Memory B cell (primary cell): ENCODE results near the gene SALL4.
"Not testable (repeated sequence)": the region's sequence is repeated elsewhere in the genome, so short reads cannot be mapped to it uniquely, and the experiment has no call there.

Source experiments
- ATAC-seq: fragments of 150-1000 bp; cut with Tn5 transposase; 2 replicates; pipeline ENCODE4 v1.10.0; 2021; ENCODE audit warnings: low read depth, mild to moderate bottlenecking, moderate library complexity
- DNase-seq, 2 donors: peaks; one replicate each; pipeline ENCODE4 v3.0.0; 2022; ENCODE audit warnings: low spot score in 2 of 2
- H3K27ac Mint-ChIP-seq: one replicate; pipeline ENCODE4 v1.8.0; 2022; ENCODE audit warnings: mild to moderate bottlenecking, moderate library complexity, mixed read lengths
- H3K27me3 Mint-ChIP-seq: one replicate; pipeline ENCODE4 v1.8.0; 2022; ENCODE audit warnings: mixed read lengths
- H3K36me3 Mint-ChIP-seq: one replicate; pipeline ENCODE4 v1.8.0; 2022; ENCODE audit warnings: mild to moderate bottlenecking, mixed read lengths
- H3K4me1 Mint-ChIP-seq: one replicate; pipeline ENCODE4 v1.8.0; 2022; ENCODE audit warnings: mixed read lengths
- H3K4me3 Mint-ChIP-seq: one replicate; pipeline ENCODE4 v1.8.0; 2022; ENCODE audit warnings: mild to moderate bottlenecking, moderate library complexity, mixed read lengths
- H3K9me3 Mint-ChIP-seq: one replicate; pipeline ENCODE4 v1.8.0; 2022; ENCODE audit warnings: mixed read lengths

The SALL4 gene

DNA sequence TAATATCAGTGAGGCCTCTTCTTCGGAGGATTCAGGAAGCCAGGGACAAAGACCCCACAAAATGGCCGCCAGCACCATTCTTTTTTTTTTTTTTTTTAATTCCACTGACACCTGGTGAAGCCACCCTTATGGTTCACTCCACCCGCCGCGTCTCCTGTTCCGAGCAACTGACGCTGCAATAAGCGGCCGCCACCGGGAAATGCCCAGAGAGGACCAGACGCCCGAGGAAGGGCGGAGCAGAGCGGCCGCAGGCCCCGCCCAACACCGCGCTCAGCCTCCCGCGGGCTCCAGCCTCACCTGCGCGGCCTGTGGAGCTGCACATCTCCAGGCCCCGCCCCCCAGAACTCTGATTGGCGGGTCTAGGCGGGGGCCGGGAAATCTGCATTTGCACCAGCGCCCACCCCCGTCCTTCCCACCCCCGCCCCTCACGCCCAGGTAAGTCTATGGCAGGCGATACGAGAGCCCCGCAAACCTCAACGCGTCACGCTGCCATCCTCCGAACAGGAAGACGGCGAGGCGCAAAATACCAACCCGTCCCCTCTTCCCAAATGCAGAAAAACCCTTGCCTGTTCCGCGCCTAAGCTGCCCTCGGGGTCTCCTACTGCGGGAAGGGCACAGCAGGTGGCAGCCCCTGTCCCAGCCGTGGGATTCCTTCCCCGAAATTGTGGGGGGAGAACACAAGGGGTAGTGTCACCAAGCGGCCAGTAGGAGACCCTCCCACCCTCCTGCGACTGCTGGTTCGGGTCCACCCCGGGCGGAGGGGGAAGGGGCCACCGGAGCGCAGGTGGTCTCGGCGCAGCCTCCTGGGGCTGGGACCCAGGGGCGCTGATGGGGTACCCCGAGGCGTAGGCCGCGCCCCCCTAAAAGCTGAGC is 35.1 kb downstream of the SALL4 start:
- peak overlapping the region; percentile 30 for H3K4me3 Mint-ChIP-seq
- H3K36me3 Mint-ChIP-seq = peaks cover 6% of the 10 kb centered on the region
- H3K27ac Mint-ChIP-seq = no peak overlapping the region
- no peaks in the 10 kb centered on the region for H3K9me3 Mint-ChIP-seq
- H3K27me3 Mint-ChIP-seq = peaks cover 15% of the 10 kb centered on the region
- ATAC-seq = peak; percentile 70
- peaks cover 7% of the 10 kb centered on the region for H3K4me1 Mint-ChIP-seq
- peak in 1 of 2 donors; percentile 16 for DNase-seq

DNA sequence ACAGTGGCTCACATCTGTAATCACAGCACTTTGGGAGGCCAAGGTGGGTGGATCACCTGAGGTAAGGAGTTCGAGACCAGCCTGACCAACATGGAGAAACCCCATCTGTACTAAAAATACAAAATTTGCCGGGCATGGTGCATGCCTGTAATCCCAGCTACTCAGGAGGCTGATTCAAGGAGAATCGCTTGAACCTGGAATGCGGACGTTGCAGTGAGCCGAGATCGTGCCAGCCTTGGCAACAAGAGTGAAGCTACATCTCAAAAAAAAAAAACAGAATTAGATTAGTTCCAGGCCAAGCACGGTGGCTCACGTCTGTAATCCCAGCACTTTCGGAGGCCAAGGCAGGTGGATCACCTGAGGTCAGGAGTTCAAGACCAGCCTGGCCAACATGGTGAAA is 36.9 kb downstream of the SALL4 start:
- not testable (repeated sequence) for H3K27ac Mint-ChIP-seq, H3K4me3 Mint-ChIP-seq, H3K4me1 Mint-ChIP-seq, ATAC-seq, H3K36me3 Mint-ChIP-seq, H3K9me3 Mint-ChIP-seq, DNase-seq
- H3K27me3 Mint-ChIP-seq = peaks cover 17% of the 10 kb centered on the region

DNA sequence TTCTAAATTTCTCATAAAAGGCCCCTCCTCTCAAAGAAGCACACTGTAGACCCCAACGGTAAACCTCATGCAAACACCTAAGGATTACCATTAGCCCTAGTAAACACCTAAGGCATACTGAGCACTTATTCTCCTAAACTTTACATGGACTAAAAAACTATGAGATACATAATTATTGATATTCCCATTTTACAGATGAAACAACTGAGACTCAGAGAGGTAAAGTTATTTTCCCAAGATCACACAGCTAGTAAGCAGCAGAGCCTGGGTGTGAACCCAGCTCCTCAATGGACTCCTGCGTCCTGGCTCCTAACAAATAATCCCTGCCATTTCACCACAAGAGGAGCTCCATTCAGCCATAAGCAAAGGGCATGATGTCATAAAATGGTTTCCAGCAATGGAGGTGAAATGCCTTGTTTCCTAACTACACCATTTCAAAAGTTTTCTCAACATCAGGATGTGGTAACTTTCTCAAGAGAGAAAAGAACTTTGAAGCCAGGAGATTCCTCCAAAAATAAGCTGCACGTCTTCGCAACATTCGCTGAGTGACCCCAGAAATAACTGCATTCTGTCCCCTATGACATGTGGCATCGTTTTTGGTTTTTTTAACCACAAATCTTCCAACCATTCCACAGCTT is 38.2 kb downstream of the SALL4 start:
- peaks cover 2% of the 10 kb centered on the region for H3K9me3 Mint-ChIP-seq
- no peak overlapping the region for H3K4me3 Mint-ChIP-seq
- ATAC-seq (no peak), DNase-seq (no peak)
- peaks cover 5% of the 10 kb centered on the region for H3K4me1 Mint-ChIP-seq
- peaks cover 7% of the 10 kb centered on the region for H3K36me3 Mint-ChIP-seq
- H3K27ac Mint-ChIP-seq = no peak overlapping the region
- H3K27me3 Mint-ChIP-seq = peaks cover 12% of the 10 kb centered on the region

DNA sequence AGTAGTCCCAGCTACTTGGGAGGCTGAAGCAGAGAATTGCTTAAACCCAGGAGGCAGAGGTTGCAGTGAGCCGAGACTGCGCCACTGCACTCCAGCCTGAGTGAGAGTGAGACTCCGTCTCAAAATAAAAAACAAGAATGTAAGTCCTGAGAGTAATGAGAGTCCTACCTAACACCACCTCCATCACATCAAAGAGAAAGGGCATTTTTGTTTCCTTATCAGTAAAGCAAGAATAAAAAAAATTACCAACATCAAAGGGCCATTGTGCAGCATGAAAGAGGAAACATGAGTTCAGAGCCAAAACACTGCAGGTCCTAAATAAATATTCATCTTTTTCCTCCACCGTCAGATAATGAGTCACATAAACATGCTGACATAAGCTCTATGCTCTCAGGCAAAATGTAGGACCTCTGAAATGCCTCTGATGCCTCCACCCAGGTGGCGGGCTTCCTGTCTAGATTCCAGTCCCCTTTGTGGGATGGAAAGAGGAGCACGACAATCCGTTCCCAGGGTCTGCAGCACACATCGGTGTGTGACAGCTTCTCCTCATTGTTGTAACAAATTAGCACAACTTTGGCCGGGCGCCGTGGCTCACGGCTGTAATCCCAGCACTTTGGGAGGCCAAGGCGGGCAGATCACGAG is 41.3 kb downstream of the SALL4 start:
- Mint-ChIP-seq H3K4me1 (no peaks in the 10 kb centered on the region), H3K4me3 (no peak overlapping the region), H3K36me3 (peaks cover 2% of the 10 kb centered on the region), H3K27me3 (peaks cover 7% of the 10 kb centered on the region), H3K27ac (no peak overlapping the region), H3K9me3 (peaks cover 2% of the 10 kb centered on the region)
- no peak for ATAC-seq
- no peak for DNase-seq

DNA sequence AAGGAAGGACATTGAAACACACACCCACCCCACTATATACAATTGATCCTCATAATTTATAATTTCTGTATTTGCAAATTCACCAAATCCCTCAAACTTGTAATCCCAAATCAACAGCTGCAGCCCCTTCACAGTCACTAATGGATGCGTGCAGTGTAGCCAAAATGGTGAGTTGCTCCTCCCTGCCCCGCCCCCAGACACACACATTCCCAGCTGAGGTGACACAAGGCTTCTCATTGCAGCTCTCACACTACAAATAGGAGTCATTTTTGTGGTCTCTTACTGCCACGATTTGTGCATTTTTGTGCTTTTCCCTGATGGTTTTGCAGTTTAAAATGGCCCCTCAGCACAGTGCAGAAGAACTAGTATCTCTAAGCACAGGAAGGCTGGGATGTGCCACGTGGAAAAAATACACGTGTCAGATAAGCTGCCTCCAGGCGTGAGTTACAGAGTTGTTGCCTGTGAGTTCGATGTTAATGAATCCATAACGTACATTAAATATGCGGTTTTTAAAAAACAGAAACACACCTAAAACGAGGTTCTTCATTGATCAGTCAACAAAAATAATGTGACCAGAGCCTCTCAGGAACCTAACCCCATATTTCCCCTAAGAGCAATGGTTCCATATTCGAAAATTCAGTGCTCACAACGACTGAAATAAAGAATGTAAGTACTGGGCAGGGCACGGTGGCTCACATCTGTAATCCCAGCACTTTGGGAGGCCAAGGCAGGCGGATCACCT is 42.4 kb downstream of the SALL4 start:
- no peak overlapping the region for H3K27ac Mint-ChIP-seq
- ATAC-seq (no peak), DNase-seq (no peak)
- H3K27me3 Mint-ChIP-seq = peaks cover 5% of the 10 kb centered on the region
- H3K4me3 Mint-ChIP-seq = no peak overlapping the region
- H3K9me3 Mint-ChIP-seq = peaks cover 2% of the 10 kb centered on the region
- H3K36me3 Mint-ChIP-seq = peaks cover 2% of the 10 kb centered on the region
- no peaks in the 10 kb centered on the region for H3K4me1 Mint-ChIP-seq

DNA sequence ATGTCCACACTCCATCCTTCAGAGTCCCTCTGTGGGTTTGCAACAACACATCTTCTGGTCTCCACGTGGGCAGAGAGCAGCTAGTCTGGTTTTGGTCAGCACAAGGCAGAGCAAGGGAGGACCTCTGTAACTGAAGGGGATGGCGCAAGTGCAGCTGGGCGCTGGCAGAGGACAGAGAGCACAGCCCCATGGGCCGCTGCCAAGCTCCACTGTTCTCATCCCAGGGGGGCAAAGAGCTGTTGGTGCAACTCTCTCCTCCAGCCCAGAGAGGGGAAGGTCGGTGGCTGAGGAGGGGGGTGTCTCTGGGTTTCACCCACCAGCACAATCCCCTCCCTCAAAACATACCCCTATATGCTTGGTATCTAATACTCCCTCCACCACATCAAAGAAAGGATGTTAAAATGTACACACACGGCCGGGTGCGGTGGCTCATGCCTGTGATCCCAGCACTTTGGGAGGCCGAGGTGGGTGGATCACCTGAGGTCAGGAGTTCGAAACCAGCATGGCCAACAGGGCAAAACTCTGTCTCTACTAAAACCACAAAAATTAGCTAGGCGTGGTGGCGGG is 43.3 kb downstream of the SALL4 start:
- no peaks in the 10 kb centered on the region for H3K4me1 Mint-ChIP-seq
- no peak overlapping the region for H3K4me3 Mint-ChIP-seq
- H3K9me3 Mint-ChIP-seq = peaks cover 2% of the 10 kb centered on the region
- ATAC-seq (no peak), DNase-seq (no peak)
- H3K27ac Mint-ChIP-seq = no peak overlapping the region
- peaks cover 3% of the 10 kb centered on the region for H3K27me3 Mint-ChIP-seq
- H3K36me3 Mint-ChIP-seq = peaks cover 2% of the 10 kb centered on the region

DNA sequence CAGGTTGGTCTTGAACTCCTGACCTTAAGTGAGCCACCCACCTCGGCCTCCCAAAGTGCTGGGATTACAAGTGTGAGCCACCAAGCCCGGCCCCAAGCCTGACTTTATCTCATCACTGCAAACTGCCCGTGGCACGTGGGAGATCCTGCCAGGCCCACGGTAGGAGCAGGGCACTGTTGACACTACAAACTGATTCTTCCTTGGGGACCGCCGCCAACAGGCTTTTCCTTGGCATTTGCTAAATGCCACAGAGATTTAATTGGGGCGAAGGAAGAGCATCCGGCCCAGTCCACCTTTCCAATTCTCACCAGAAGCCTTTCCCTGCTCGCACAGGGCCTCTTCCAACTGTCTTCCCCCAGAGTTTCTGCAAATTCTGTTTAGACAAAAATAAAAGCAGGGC is 45.1 kb downstream of the SALL4 start:
- Mint-ChIP-seq H3K9me3 (peaks cover 3% of the 10 kb centered on the region), H3K4me1 (no peaks in the 10 kb centered on the region), H3K27me3 (peaks cover 2% of the 10 kb centered on the region), H3K4me3 (no peak overlapping the region), H3K27ac (no peak overlapping the region), H3K36me3 (peaks cover 2% of the 10 kb centered on the region)
- ATAC-seq (no peak), DNase-seq (no peak)

DNA sequence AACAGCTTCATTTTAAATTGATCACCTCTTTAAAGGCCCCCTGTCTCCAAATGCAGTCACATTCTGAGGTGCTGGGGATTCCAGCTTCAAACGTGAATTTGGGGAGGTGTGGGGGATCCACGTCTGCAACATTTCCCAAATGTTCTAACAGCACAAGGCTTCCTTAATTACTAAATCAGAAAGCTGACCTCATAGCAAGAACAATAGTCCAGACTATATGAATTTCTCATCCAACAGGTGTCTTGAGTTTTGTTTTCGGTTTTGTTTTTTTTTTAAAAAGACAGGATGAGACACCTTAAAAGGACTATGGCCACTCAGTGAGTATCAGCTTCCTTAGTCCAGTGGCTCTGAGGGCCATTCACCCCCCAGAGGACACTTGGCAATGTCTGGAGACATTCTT is 45.7 kb downstream of the SALL4 start:
- H3K4me1 Mint-ChIP-seq = no peaks in the 10 kb centered on the region
- no peak overlapping the region for H3K4me3 Mint-ChIP-seq
- DNase-seq = no peak
- peaks cover 1% of the 10 kb centered on the region for H3K9me3 Mint-ChIP-seq
- no peak for ATAC-seq
- no peaks in the 10 kb centered on the region for H3K27me3 Mint-ChIP-seq
- H3K27ac Mint-ChIP-seq = no peak overlapping the region
- H3K36me3 Mint-ChIP-seq = no peaks in the 10 kb centered on the region

DNA sequence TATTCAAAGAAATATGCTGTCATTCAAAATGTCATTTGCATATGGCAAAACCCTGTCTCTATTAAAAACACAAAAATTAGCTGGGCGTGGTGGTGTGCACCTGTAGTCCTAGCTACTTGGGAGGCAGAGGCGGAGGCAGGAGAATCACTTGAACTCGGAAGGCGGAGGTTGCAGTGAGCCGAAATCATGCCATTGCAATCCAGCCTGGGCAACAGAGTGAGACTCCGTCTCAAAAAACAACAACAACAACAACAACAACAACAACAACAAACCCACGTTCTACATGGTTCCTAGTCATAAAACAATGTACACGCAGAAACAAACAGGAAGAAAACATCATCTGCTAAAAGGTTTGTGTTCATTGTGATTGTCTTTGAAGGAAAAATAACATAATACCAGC is 49.1 kb downstream of the SALL4 start:
- not testable (repeated sequence) for H3K27me3 Mint-ChIP-seq, DNase-seq, ATAC-seq, H3K9me3 Mint-ChIP-seq, H3K36me3 Mint-ChIP-seq, H3K4me3 Mint-ChIP-seq, H3K27ac Mint-ChIP-seq, H3K4me1 Mint-ChIP-seq

DNA sequence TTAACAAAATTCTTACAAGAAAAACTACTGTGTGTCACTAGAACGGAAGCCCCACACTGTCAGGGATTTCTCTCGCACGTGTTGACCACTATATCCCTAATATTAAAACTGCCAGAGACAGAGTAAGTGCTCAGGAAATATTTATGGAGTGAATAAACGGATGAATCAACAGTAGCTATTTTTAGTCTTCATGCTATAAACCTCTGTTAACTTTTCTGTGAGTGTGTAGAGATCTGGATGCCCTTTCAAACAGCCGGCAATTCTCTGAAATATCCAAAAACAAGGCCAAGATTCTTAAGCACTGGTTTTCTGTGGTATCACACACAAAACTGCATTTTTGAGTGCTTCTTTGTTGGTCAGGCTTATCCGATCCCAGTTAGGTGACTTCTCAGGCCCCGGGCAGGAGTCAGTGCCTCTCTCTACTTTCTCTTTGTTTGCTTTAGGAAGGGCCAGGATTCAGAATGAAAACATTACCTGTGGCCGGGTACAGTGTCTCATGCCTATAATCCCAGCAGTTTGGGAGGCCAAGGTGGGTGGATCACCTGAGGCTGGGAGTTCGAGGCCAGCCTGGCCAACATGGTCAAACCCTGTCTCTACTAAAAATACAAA is 49.9 kb downstream of the SALL4 start:
- ATAC-seq (no peak), DNase-seq (no peak)
- H3K4me1 Mint-ChIP-seq = no peaks in the 10 kb centered on the region
- peaks cover 5% of the 10 kb centered on the region for H3K27me3 Mint-ChIP-seq
- H3K4me3 Mint-ChIP-seq = no peak overlapping the region
- no peaks in the 10 kb centered on the region for H3K36me3 Mint-ChIP-seq
- H3K27ac Mint-ChIP-seq = no peak overlapping the region
- H3K9me3 Mint-ChIP-seq = peaks cover 1% of the 10 kb centered on the region

DNA sequence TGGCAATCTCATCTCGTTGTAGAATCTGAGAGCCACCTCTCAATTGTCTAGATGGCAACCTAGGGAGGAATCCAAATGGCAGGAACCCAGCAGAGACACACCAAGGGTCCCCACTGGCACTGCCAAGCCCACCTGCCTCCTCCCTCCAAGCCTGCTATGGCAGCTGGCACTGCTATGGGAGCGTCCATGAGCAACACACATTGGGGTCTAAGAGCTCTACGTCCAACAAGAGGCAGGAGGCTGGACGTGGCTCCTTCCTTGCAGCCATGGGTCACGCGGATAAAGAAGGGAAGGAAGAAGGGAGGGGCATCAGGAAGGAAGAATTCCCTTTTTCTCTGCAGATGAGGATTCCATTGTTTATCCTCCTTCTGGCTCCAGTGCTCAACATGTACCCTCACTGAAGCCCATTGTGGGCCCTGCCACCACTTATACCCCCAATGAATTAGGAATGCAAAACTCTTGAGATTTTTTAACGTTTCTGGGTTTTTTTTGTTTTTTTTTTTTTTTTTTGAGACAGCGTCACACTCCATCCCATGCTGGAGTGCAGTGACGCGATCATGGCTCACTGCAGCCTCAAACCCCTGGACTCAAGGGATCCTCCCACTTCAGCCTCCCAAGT is 51.4 kb downstream of the SALL4 start:
- DNase-seq = no peak
- Mint-ChIP-seq H3K4me1 (no peaks in the 10 kb centered on the region), H3K27ac (no peak overlapping the region), H3K4me3 (no peak overlapping the region), H3K9me3 (peaks cover 2% of the 10 kb centered on the region), H3K36me3 (no peaks in the 10 kb centered on the region), H3K27me3 (peaks cover 5% of the 10 kb centered on the region)
- no peak for ATAC-seq

DNA sequence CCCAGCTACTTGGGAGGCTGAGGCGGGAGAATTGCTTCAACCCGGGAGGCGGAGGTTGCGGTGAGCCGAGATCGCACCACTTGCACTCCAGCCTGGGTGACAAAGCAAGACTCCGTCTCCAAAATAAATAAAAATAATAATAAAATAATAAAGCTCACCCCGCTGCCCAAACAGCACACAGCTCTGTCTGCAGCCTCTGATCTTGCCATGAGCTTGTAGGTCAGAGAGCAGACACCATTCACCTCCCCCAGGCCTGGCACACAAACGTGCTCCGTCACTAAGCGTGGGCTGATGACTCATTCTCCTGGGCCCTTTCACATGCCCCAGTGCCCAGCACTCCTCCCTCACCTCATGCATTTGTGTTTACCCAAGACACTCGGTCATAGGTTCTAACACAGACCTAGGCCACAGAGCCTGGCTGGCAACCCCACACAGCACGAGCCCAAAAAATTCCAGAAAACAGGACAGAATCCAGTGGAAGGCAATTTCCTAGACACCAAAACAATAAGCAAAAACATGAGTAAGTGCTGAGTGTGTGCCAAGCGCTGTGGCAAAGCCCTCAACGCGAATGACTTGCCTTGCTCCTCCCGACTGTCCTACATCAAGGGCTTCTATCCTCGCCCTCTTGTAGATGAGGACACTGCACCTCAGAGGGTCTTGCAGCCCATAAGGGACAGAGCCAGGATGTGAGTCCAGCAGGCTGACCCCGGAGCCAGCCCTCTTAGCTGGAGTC is 52.1 kb downstream of the SALL4 start:
- H3K9me3 Mint-ChIP-seq = peaks cover 5% of the 10 kb centered on the region
- H3K4me3 Mint-ChIP-seq = no peak overlapping the region
- H3K4me1 Mint-ChIP-seq = no peaks in the 10 kb centered on the region
- peaks cover 5% of the 10 kb centered on the region for H3K27me3 Mint-ChIP-seq
- no peak for DNase-seq
- H3K36me3 Mint-ChIP-seq = no peaks in the 10 kb centered on the region
- H3K27ac Mint-ChIP-seq = no peak overlapping the region
- no peak for ATAC-seq

DNA sequence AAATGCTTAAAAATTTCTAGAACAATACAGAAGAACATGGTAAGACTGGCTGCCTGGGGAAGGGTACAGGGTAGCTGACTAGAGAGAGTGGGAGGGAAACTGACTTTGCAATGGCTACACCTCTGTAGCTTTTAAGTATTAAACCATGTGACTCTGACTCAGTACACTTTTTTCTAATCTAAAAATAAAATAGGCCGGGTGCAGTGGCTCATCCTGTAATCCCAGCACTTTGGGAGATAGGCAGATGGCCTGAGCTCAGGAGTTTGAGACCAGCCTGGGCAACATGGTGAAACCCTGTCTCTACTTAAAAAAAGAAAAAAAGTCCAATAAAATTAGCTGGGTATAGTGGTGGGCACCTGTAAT is 52.7 kb downstream of the SALL4 start:
- ATAC-seq (no peak), DNase-seq (no peak)
- Mint-ChIP-seq H3K36me3 (no peaks in the 10 kb centered on the region), H3K9me3 (peaks cover 5% of the 10 kb centered on the region), H3K27me3 (peaks cover 5% of the 10 kb centered on the region), H3K4me1 (no peaks in the 10 kb centered on the region), H3K27ac (no peak overlapping the region), H3K4me3 (no peak overlapping the region)
